HEK293 (cell line): ENCODE measurements around the gene UBE3C.

Source experiments
- ATF2 ChIP-seq: fragments of 450-650 bp; formaldehyde crosslinking; IDR thresholded peaks from 2 replicates; pipeline ENCODE4 v1.5.1; 2016; ENCODE audit warnings: missing biosample characterization, missing genetic modification characterization, low read depth
- CTCF ChIP-seq: fragments of 450-650 bp; formaldehyde crosslinking; IDR thresholded peaks from 2 replicates; pipeline ENCODE4 v1.5.1; 2016; ENCODE audit warnings: missing biosample characterization, missing genetic modification characterization
- KLF7 ChIP-seq: fragments of 450-650 bp; formaldehyde crosslinking; IDR thresholded peaks from 2 replicates; pipeline ENCODE4 v1.5.1; 2016; ENCODE audit warnings: missing biosample characterization, missing genetic modification characterization, borderline replicate concordance
- MEIS1 ChIP-seq: sonication (generic); formaldehyde crosslinking; IDR thresholded peaks from 2 replicates; pipeline ENCODE4 v1.8.1; 2022; ENCODE audit warnings: missing genetic modification reagents, mild to moderate bottlenecking, borderline replicate concordance
- ZNF133 ChIP-seq: fragments of 450-650 bp; formaldehyde crosslinking; IDR thresholded peaks from 2 replicates; pipeline ENCODE4 v1.5.1; 2016; ENCODE audit warnings: missing biosample characterization, missing genetic modification characterization
- ZNF138 ChIP-seq: fragments of 450-650 bp; formaldehyde crosslinking; IDR thresholded peaks from 2 replicates; pipeline ENCODE4 v1.5.1; 2016; ENCODE audit warnings: missing biosample characterization, missing genetic modification characterization, borderline replicate concordance
- ZNF473 ChIP-seq: fragments of 450-650 bp; formaldehyde crosslinking; IDR thresholded peaks from 2 replicates; pipeline ENCODE4 v1.5.1; 2017; ENCODE audit warnings: missing biosample characterization, missing genetic modification characterization

GRCh38 chr7:157268540-157268939, 129.8 kb downstream of the UBE3C start:
- TF ChIP-seq CTCF (tag by site-specific recombination) (no peak), ZNF133 (tag by site-specific recombination) (no peak), ATF2 (tag by site-specific recombination) (no peak), KLF7 (tag by site-specific recombination) (no peak), MEIS1 (CRISPR knock-in tag) (no peak), ZNF138 (no peak), ZNF473 (tag by site-specific recombination) (no peak)
